Effector memory CD4-positive, alpha-beta T cell (primary cell): ENCODE measurements around the gene ZMYND8.

Source experiments
- DNase-seq, 3 donors: peaks; one replicate each; pipeline ENCODE4 v3.0.0-alpha.2; 2020
- H3K27ac ChIP-seq: 2 replicates; pipeline ENCODE4 v1.7.0; 2013; ENCODE audit warnings: mild to moderate bottlenecking, low read length, moderate library complexity; ENCODE audit not compliant: insufficient read depth, poor library complexity, severe bottlenecking
- H3K27me3 ChIP-seq: replicated peaks from 2 replicates; pipeline ENCODE4 v1.7.0; 2013; ENCODE audit warnings: mild to moderate bottlenecking, low read length; ENCODE audit not compliant: insufficient read depth, control insufficient read depth, poor library complexity, severe bottlenecking
- H3K36me3 ChIP-seq: 2 replicates; pipeline ENCODE4 v1.7.0; 2013; ENCODE audit warnings: mild to moderate bottlenecking, low read length, moderate library complexity; ENCODE audit not compliant: control insufficient read depth, insufficient read depth
- H3K4me1 ChIP-seq: 2 replicates; pipeline ENCODE4 v1.7.0; 2013; ENCODE audit warnings: low read length, mild to moderate bottlenecking; ENCODE audit not compliant: control insufficient read depth, insufficient read depth, poor library complexity, severe bottlenecking
- H3K4me3 ChIP-seq: 2 replicates; pipeline ENCODE4 v1.7.0; 2013; ENCODE audit warnings: low read length, low read depth, mild to moderate bottlenecking; ENCODE audit not compliant: insufficient read depth, poor library complexity, severe bottlenecking
- H3K9me3 ChIP-seq: 2 replicates; pipeline ENCODE4 v1.7.0; 2013; ENCODE audit warnings: mild to moderate bottlenecking, low read length, moderate library complexity; ENCODE audit not compliant: control insufficient read depth

Gene ZMYND8

GRCh38 chr20:47198254-47198671, 158.2 kb downstream of the ZMYND8 start:
- Histone ChIP-seq H3K36me3 (no peaks in the 10 kb centered on the region), H3K4me1 (no peaks in the 10 kb centered on the region), H3K9me3 (no peaks in the 10 kb centered on the region), H3K27ac (no peak overlapping the region), H3K4me3 (no peak overlapping the region), H3K27me3 (no peaks in the 10 kb centered on the region)
- DNase-seq = no peak

GRCh38 chr20:47196091-47197081, 160.1 kb downstream of the ZMYND8 start:
- peak; percentile 32 to 54 (median 33) for DNase-seq
- Histone ChIP-seq H3K36me3 (no peaks in the 10 kb centered on the region), H3K4me3 (no peak overlapping the region), H3K9me3 (no peaks in the 10 kb centered on the region), H3K4me1 (no peaks in the 10 kb centered on the region), H3K27ac (no peak overlapping the region), H3K27me3 (no peaks in the 10 kb centered on the region)

- H3K27me3 ChIP-seq = no peaks in the 10 kb centered on the region
- no peaks in the 10 kb centered on the region for H3K4me1 ChIP-seq
- H3K4me3 ChIP-seq = no peak overlapping the region
- H3K27ac ChIP-seq = no peak overlapping the region
- H3K9me3 ChIP-seq = no peaks in the 10 kb centered on the region
- DNase-seq = no peak
- H3K36me3 ChIP-seq = no peaks in the 10 kb centered on the region
These were observed 160.9 kb downstream of the ZMYND8 start for GRCh38 chr20:47195573-47195972.

GRCh38 chr20:47191956-47192355, 164.5 kb downstream of the ZMYND8 start:
- H3K9me3 ChIP-seq = no peaks in the 10 kb centered on the region
- H3K36me3 ChIP-seq = no peaks in the 10 kb centered on the region
- no peaks in the 10 kb centered on the region for H3K4me1 ChIP-seq
- no peak for DNase-seq
- no peaks in the 10 kb centered on the region for H3K27me3 ChIP-seq
- no peak overlapping the region for H3K27ac ChIP-seq
- no peak overlapping the region for H3K4me3 ChIP-seq

- H3K27me3 ChIP-seq = no peaks in the 10 kb centered on the region
- H3K9me3 ChIP-seq = no peaks in the 10 kb centered on the region
- no peak for DNase-seq
- no peak overlapping the region for H3K27ac ChIP-seq
- no peak overlapping the region for H3K4me3 ChIP-seq
- H3K36me3 ChIP-seq = no peaks in the 10 kb centered on the region
- no peaks in the 10 kb centered on the region for H3K4me1 ChIP-seq
These were observed 165.3 kb downstream of the ZMYND8 start for GRCh38 chr20:47191074-47191673.

DNA sequence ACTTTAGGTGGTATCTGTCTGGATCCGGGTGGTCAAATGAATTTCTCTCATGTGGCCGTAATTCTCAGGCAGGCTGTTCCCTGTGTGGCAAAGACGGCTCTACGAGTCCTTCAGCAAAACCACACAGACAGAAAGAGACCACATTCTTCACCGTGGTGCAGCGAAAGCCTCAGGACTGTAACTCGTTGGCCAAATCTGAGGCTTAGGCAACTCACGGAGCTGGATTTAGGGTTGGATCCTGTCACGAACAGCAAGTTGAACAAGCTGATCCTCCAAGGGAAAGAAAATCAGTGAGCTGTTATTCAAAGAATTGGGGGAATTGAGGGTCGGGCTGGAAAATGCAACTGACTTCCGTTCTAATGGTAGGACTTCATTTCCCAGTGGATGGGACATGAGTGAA, 167.4 kb downstream of the ZMYND8 start:
- Histone ChIP-seq H3K4me1 (no peaks in the 10 kb centered on the region), H3K36me3 (no peaks in the 10 kb centered on the region), H3K27me3 (no peaks in the 10 kb centered on the region), H3K4me3 (no peak overlapping the region), H3K27ac (no peak overlapping the region), H3K9me3 (no peaks in the 10 kb centered on the region)
- no peak for DNase-seq

- Histone ChIP-seq H3K27ac (no peak overlapping the region), H3K27me3 (no peaks in the 10 kb centered on the region), H3K9me3 (no peaks in the 10 kb centered on the region), H3K4me1 (no peaks in the 10 kb centered on the region), H3K36me3 (no peaks in the 10 kb centered on the region), H3K4me3 (no peak overlapping the region)
- no peak for DNase-seq
These were observed 168.0 kb downstream of the ZMYND8 start for GRCh38 chr20:47188540-47188939.

GRCh38 chr20:47187450-47188195, 168.9 kb downstream of the ZMYND8 start:
- H3K27ac ChIP-seq = no peak overlapping the region
- no peaks in the 10 kb centered on the region for H3K4me1 ChIP-seq
- no peaks in the 10 kb centered on the region for H3K27me3 ChIP-seq
- H3K9me3 ChIP-seq = no peaks in the 10 kb centered on the region
- H3K4me3 ChIP-seq = no peak overlapping the region
- no peak for DNase-seq
- H3K36me3 ChIP-seq = no peaks in the 10 kb centered on the region

- no peak overlapping the region for H3K4me3 ChIP-seq
- H3K4me1 ChIP-seq = no peaks in the 10 kb centered on the region
- no peaks in the 10 kb centered on the region for H3K36me3 ChIP-seq
- no peak overlapping the region for H3K27ac ChIP-seq
- H3K9me3 ChIP-seq = no peaks in the 10 kb centered on the region
- no peak for DNase-seq
- H3K27me3 ChIP-seq = no peaks in the 10 kb centered on the region
These were observed 173.1 kb downstream of the ZMYND8 start for GRCh38 chr20:47183367-47183766.
